ENCODE results near the gene ZNF548.

Gene ZNF548

DNA sequence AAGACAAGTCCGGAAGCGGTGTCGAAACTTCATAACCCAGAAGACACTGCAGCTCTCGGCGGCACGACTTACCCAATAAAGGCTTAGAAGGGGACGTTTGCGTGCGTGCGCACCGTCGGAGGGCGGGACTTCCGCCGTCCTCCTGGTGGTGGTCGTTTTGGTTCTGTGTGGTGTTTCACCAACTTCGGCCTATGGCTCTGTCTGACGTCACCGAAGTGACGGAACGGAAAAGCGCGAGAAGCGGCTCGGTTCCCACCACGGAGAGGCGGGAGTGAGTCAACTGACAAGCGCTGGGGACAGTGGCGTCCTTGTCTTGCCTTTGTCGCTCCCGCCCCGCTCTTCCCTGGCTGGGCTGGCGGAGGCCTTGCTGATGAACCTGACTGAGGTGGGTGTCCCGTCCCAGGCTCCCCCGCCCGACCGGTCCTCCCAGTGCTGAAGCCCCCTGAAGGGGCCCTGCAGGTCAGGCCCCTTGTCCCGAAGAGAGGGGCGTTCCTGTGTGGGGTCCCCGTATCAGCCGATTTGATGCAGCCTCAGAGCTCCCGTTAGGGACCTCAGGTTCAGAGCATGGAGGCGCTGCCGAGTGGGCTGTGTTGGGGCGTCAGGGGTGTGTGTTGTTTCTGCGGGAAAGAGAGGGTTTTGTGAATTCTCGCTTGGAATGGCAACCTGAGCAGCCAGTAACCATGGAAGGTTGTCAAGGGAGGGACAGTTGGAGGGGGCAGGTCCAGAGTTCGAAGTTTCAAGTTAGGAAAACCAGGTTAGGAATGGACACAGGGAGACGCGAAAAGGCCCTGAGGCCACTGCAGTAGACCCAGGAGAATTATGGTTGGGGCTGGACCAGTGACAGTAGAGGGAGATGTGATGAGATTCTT is at the start of gene ZNF548:
TSS of gene ZNF548 (plus strand) at position 125 of the 869 bp plus-strand sequence. CDS start at position 371, 246 bp downstream.
- no peak for TF ChIP-seq CTCF (IDR thresholded peaks at IDR 0.05; ENCODE audit: control insufficient read depth, extremely low read depth, insufficient read depth)
- peak; percentile 94 for DNase-seq (ENCODE audit: low read depth)
- peak within 1 kb of the TSS; percentile 71 for H3K4me3 ChIP-seq (ENCODE audit: low read depth, low read length)

DNA sequence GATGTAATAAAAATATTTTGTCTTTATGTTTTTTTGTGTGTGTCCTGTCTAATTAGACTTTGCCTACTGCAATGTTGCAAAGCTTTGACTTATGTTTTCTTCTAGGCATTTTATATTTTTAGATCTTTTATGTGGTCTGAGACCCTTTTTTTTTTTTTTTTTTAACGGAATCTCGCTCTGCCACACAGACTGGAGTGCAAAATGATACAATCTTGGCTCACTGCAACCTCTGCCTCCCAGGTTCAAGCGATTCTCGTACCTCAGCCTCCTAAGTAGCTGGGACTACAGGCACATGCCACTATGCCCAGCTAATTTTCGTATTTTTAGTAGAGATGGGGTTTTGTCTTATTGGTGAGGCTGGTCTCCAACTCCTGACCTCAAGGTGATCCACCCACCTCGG is 47.1 kb upstream of the ZNF548 start:
- TF ChIP-seq CTCF (IDR thresholded peaks at IDR 0.05; ENCODE audit: control insufficient read depth, extremely low read depth, insufficient read depth), result no peak
- DNase-seq (ENCODE audit: low read depth), result no peak
- H3K4me3 ChIP-seq (ENCODE audit: low read depth, low read length), result no peak overlapping the region

GRCh38 chr19:57348136-57348535 is 41.5 kb upstream of the ZNF548 start:
- no peak overlapping the region for H3K4me3 ChIP-seq (ENCODE audit: low read depth, low read length)
- no peak for DNase-seq (ENCODE audit: low read depth)
- TF ChIP-seq CTCF (IDR thresholded peaks at IDR 0.05; ENCODE audit: control insufficient read depth, extremely low read depth, insufficient read depth), result no peak

DNA sequence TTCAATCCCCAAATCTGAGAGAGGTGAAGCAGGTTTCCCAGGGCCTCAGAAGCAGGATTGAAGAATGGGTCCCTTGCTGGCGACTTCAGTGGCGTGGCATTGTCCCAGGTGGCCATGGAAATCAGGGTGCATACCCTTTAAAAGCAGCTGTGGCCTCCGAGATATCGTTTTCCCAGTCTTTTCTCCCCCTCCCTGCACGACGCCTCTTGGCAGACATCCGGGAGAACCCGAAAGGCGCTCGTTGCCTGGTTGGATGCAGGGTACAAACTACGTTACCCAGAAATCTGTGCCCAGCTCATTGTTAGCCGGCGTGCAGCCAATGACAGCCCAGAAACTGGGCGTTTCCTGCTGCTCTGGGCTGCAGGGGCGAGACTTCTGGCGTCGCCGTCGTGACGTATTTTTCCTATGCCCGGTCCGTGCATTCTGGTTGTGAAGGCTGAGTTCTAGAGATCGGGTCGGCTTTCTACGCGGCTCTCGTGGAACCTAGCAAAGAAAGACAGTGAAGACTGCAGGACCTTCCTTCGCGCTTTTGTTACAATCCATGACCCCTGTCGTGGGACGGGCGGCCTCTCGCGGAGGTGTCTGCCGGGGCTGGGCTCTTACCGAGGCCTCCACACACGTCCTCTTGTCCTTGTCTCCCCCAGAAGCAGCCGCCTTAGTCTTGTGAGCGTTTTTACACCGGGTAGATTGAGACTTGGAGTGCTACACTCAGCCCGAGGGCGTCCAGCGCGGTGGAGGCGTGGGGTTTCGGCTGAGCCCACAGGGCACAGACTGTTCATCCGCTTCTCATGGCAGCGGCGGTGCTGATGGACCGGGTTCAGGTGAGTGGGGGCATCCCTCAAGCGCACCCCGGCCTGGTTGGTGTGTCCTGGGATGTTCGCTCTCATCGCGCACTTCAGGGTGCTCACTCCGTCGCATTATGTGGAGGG is 38.5 kb upstream of the ZNF548 start, which contains the start of gene ZNF304:
TSS of gene ZNF304 (plus strand) at position 395 of the 929 bp plus-strand sequence. CDS start at position 789, 394 bp downstream.
- DNase-seq (ENCODE audit: low read depth), result peak; percentile 89
- peak within 1 kb of the TSS; percentile 99 for H3K4me3 ChIP-seq (ENCODE audit: low read depth, low read length)

GRCh38 chr19:57351867-57352266 is 37.8 kb upstream of the ZNF548 start:
- DNase-seq (ENCODE audit: low read depth), result no peak
- peak overlapping the region; percentile 99 for H3K4me3 ChIP-seq (ENCODE audit: low read depth, low read length)
- TF ChIP-seq CTCF (IDR thresholded peaks at IDR 0.05; ENCODE audit: control insufficient read depth, extremely low read depth, insufficient read depth), result no peak

More for the DNA sequence above, 38.5 kb upstream of the ZNF548 start, which contains the start of gene ZNF304:
- TF ChIP-seq CTCF (IDR thresholded peaks at IDR 0.05; ENCODE audit: control insufficient read depth, extremely low read depth, insufficient read depth), result no peak

GRCh38 chr19:57355916-57356315 is 33.7 kb upstream of the ZNF548 start:
- H3K4me3 ChIP-seq (ENCODE audit: low read depth, low read length), result no peak overlapping the region
- no peak for DNase-seq (ENCODE audit: low read depth)
- TF ChIP-seq CTCF (IDR thresholded peaks at IDR 0.05; ENCODE audit: control insufficient read depth, extremely low read depth, insufficient read depth), result no peak

Measured in LNCaP clone FGC (cell line).